Measurements from ENCODE around the gene LCP2. TPM values are rescaled to one million over a fixed set of nuclear protein-coding genes. Genes with fewer than 3 reads are reported as not detected.
"Not testable (repeated sequence)": the region's sequence is repeated elsewhere in the genome, so short reads cannot be mapped to it uniquely, and the experiment has no call there.

Gene LCP2
- polyA plus RNA-seq, 4 donors: 3.1 to 5.8 (median 3.4) TPM

DNA sequence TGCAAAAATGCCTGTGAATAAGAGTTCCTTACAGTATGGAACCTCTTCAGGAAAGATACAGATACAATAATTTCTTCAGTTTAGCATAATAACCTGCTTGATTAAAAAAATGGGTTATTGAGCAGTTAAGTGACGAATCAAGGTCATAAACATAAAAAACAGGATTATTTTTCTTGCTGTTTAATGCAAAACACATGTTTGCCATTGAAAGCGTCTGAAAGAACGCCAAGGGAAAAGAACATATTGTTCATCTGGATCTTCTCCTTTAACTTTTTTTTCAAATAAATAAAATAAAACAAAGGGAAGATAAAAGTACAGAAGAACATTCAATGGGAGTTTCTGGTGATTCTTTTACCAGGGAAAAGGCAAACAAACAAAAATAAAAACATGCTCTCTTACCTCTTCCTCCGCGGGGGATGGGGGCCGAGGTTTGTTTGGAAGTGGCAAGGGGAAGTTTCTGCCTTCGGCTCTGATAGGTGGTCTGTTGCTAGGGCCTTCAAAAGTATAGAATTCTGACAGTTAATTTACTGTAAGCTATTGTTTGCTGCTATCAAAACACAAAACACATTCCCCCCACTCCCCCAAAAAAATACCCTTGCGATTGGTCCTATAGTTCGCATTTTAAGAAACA is 44.7 kb downstream of the LCP2 start:
- no peak for DNase-seq (ENCODE audit: low read depth in 4 of 4, low spot score in 3 of 4)

DNA sequence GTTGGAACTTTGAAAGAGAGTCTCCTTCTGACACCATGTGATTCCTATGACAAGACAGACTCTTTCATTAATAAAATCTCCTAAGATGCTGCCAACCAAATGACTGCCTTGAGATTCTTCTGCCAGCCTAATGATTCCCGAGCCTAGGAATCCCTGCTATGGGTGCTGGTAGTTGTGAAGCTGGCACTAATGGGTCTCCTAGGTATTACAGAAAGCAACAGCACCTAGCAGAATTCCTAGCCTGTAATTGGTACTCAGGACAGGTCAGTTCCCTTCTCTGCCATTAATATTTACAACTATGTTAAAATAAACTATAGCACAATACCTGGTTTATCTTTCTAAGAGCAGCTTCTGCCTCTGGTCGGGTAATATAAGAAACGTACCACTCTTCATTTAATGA is 45.5 kb downstream of the LCP2 start:
- DNase-seq (ENCODE audit: low read depth in 4 of 4, low spot score in 3 of 4): no peak

DNA sequence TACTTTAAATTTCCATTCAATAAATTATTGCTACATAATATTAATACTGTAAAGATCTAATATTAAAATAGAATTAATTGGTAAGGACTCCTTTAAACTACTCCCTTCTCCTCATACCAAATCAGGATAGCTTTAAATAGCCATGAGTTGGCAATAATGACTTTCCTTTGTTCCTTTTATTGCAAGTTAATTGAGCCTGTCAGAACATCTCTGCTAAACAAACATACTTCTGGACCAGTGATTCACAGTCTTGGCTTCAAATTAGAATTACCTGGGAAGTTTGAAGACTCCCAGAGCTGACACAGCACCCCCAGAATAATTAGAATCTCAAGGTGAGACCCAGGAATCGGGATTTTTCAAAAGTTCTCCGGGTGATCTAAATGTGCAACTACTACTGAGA is 46.1 kb downstream of the LCP2 start:
- DNase-seq (ENCODE audit: low read depth in 4 of 4, low spot score in 3 of 4): no peak

DNA sequence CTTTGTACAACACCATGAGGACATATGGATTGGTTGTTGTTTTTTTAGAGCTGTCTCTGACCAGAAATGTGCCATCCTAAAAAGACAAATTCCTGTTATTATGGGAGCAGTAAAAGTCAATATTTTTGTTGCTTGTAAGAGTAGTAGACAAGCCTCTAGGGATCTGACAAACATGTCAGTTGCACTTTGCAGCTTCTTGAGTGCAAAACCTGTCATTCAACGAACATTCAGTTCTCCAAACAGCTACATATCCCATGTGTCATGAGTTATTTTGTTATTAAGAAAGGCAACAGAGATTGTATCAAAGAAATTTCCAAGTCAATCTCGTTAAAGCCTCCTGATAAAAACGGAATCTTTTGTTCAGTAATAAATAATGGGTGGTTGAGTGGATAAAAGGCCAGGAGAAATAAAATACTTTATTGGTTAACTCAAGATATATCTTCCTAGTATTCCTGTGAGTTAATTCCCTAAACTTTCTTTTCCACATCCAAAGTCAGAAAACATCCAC is 46.7 kb downstream of the LCP2 start:
- DNase-seq (ENCODE audit: low read depth in 4 of 4, low spot score in 3 of 4): no peak

DNA sequence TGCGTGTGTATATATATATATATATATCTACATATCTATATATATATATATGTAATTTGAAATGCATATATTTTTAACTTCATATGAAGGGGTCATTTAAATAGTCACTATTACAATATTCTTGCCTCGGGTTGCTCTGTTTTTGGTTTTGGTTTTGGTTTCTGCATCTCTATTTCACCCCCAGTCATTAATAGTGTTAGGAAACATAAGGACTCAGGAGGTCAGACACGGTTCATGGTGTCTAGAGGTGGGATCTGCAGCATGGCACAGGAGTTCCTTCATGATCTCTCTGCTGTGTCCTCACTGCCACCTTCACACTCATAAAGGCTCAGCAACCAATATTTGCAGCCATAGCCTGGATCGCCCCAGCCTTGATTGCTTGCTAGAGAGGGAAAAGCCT is 48.2 kb downstream of the LCP2 start:
- no peak for DNase-seq (ENCODE audit: low read depth in 4 of 4, low spot score in 3 of 4)

DNA sequence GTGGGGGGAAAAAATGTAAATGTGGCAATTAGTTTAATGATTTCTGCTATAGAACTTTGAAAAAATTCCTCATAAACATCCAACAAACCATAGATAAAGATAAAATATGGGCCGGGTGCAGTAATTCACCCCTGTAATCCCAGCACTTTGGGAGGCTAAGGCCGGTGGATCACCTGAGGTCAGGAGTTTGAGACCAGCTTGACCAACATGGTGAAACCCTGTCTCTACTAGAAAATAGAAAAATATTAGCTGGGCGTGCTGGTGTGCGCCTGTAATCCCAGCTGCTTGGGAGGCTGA is 48.7 kb downstream of the LCP2 start:
- DNase-seq (ENCODE audit: low read depth in 4 of 4, low spot score in 3 of 4): not testable (repeated sequence)

DNA sequence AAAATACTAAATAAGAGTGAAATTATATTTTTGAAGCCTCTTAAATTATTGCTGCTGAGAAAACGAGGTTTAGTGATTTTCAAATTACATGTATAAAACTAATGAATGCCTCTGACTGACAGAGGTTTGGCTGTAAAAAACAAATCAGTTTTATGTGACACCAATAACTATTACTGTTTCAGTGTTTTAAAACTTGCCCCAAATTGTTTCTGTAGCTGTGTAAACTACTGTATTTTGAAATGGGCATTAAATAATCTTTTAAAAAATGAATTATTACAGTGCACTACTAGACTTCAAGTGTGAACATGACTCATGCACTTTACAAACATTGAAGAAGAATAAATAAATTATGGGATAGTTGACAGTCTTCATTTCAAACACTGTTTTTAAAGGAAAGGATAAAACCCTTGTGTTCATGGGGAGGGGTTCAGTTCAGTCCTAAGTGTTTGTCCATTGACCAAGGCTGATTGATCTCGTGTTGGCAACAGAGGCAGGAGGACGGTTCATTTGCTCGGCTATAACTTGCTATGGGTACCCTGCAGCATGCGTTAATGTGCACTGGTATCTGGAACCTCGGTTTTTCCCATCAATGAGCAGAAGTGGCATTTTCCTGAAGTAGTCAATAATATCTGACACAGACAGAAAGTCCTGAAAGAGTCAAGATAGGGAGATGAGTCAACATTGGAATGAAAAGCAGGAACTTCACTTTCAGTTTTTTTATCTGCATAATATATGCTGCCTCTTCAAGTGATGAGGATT is 49.2 kb downstream of the LCP2 start:
- no peak for DNase-seq (ENCODE audit: low read depth in 4 of 4, low spot score in 3 of 4)

DNA sequence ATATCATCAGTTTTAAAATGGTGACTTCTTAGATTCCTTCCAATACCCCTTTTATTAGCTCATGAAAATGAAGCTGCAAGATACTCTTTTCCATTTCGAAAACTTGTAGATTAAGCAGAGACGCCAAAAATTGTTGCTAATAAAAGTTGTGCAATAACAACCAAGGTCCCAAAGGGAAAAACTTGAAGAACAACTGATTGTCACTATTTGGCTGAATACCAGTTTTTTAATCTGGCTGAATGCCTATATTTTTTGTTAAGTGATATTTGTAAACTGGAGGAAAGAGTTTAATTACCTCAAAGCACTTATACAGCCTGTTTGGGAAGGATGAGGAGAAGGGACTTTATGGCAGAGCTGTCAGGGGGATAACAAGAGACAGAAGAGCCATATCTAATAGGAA is 50.2 kb downstream of the LCP2 start:
- no peak for DNase-seq (ENCODE audit: low read depth in 4 of 4, low spot score in 3 of 4)

DNA sequence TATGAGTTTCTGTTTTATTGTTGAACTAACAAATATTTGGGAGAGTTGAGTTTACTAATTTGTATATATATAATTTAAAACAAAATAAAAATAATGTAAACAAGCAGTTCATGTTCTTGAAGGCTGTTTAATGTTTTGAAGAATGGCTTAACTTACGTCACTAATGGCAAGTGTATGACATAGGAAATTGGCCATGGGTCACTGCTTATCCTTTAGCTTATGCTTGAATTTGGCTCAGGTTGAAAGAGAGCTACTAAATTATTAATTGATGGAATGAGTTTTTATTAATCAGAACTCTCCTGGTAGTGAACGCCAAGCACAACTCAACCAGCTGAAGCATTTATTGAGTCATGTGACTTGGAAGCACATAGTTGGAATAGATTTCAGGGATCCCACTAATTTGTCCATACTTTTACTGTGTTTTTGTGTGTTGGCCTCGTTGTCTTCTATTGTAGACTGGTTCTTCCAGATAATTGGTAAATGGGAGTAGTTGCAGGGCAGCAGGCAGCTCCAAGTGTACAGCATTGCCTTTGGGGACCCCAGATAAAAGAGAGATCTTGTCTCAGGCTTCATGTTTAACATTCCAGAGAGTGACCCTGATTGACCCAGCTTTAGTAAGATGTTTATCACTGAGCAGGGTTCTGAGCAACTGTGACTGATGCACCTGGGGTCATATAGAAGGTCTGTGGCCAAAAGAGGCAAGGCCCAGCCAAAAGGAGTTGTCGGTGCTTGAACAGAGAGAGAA is 51.3 kb downstream of the LCP2 start:
- DNase-seq (ENCODE audit: low read depth in 4 of 4, low spot score in 3 of 4): no peak

DNA sequence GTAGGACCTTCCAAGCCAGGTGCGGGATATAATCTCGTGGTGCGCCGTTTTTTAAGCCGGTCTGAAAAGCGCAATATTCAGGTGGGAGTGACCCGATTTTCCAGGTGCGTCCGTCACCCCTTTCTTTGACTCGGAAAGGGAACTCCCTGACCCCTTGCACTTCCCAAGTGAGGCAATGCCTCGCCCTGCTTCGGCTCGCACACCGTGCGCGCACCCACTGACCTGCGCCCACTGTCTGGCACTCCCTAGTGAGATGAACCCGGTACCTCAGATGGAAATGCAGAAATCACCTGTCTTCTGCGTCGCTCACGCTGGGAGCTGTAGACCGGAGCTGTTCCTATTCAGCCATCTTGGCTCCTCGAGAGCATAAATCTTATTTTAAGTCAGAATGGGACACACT is 52.1 kb downstream of the LCP2 start:
- DNase-seq (ENCODE audit: low read depth in 4 of 4, low spot score in 3 of 4): not testable (repeated sequence)

DNA sequence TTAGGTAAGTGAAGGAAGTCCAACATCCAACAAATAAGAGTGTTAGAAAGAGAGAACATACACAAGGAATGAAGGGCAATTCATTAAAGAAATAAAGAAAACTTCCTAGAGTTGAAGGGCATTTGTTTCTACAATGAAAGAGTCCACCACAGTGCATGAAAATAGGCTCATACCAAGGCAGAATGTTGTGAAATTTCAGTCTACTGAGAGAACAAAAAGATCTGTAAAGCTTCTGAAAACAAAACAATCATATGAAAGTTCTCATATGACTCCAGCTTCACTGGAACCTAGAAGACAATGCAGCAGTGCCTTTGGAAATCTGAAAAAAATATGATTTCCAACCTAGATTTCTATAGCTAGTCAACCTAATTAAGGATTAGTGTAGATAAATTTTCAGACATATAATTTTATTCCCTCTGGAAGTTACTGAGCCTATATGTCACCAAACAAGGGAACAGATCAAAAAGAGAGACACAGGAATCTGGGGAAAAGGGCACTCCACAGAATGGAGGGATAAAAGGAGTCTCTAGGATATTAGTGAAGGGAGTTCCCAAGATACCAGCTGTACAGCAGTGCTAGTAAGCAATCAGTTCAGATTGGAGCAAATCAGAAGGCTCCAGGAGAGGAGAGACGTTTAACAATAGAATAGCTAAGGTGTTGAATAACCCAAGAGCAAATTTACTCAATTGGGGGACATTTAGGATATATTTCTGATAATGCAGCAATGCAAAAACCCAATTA is 59.0 kb downstream of the LCP2 start:
- no peak for DNase-seq (ENCODE audit: low read depth in 4 of 4, low spot score in 3 of 4)

DNA sequence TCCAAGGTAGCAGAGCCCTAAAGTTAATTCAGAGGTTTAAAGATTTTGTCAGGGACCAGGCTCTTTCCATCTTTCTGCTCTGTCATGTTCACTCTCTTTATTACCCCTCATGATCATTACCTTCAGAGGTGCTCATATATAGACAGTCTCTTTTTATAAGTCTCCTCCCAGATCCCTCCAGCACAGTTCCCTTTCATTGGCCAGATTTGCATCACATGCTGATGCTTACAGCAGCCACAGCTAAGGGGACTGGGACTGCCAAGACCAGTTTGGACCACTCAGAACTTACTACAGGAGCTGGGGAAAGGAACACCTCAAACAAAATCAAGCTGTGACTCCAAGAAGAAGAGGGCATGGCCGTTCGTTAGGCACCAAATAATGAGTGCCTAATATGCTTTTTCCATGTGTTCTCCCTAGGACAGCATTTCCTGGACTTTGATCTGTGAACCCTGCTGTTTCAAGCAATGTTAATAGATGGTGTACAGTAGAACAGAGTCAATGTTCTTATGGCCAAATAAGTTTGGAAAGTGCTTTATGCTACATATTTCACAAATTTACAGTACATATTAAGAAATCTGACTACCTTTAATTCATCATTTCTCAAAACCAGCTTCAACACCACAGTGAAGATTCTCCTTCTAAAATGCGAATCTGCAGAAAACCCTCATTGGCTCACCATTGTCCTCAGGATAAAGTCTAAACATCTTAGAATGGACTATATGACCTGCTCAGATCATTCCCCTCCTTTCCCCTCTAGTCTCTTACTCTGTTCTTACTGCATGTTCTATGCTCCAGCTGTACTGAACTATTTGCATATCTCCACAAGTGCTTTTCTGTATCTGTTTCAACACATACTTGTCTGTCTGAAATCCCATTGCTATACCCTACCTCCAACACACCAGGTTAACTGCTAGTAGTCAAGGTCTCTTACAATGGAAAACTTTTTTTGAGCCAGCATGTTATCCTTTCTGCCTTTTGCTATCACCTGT is 61.4 kb downstream of the LCP2 start:
- DNase-seq (ENCODE audit: low read depth in 4 of 4, low spot score in 3 of 4): no peak

DNA sequence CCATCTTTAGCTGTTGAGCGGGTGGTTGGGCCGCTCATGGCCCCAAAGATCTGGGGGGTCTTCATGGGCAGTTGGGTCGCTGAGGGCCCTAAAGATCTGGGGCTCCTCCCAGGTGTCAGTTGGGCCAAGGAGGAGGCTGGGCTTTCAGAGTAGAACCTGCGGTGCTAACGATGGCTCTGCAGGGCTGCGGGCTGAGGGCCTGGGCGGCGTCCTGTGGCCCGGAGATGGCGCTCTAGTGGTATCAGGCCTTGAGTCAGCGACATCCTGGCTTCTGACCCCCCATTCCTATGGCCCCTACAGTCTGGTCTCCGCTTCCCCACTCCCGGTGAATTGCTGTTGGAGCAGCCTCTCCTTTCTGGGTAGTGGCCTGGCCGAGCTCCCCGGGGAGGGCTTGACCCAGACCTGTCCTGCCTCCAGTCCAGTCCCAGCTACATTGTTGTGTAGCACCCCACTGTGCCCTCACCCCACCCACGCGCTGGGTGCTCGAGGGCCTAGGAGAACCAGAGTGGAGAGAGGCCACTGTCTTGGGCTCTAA is 64.2 kb downstream of the LCP2 start:
- no peak for DNase-seq (ENCODE audit: low read depth in 4 of 4, low spot score in 3 of 4)

DNA sequence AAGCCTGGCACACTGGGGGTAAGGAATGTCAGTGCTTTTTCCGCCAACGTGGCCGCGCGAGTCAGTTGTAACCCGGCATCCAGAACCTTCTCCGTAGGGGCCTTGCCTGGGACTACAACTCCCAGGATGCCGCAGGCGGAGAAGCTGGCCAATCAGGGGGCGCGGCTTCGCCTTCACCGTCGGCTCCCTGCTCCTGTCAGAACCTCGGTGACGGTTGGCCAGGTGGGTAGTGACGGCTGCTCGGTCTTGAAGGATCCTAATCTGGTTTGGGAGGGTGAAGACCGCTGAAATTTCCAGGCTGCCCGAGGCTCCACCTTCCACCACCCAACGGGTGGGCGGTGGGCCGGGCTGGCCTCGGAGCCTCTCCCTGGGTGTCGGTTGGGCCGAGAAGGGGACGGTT is 64.8 kb downstream of the LCP2 start, which contains the start of gene C5orf58:
C5orf58 (plus strand) TSS at position 200 of the 400 bp plus-strand sequence. CDS start 1,992 bp downstream, outside the sequence.
- DNase-seq (ENCODE audit: low read depth in 4 of 4, low spot score in 3 of 4): no peak

DNA sequence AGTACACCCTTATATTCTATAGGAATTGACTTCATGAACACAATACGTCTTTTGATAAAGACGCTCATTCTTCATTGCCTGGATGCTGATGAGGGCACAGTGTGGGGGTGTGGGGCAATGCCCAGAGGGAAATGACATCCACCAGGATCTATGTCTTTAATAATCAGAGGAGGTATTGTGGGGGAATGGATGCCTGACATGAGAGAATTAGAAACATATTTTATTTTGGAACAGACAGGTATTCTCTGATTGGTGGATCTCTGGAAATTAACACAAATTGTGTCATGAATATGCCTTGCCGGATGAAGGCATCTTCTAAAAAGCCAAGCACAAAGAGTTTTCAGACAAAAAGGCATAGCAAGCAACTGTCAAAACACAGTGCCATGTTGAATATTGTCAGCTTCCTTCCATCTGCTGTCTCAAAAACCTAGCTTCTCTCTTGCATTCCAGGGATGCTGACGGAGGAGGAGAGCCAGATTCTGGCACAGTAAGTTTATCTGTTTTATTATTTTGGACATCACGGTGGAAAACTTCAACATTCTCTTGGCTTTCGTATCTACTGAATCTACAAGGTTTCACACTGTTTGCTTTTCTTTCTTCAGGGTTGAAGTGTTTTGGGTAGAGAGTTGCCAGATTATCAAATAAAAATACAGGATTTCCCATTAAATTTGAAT is 68.7 kb downstream of the LCP2 start:
- no peak for DNase-seq (ENCODE audit: low read depth in 4 of 4, low spot score in 3 of 4)

DNA sequence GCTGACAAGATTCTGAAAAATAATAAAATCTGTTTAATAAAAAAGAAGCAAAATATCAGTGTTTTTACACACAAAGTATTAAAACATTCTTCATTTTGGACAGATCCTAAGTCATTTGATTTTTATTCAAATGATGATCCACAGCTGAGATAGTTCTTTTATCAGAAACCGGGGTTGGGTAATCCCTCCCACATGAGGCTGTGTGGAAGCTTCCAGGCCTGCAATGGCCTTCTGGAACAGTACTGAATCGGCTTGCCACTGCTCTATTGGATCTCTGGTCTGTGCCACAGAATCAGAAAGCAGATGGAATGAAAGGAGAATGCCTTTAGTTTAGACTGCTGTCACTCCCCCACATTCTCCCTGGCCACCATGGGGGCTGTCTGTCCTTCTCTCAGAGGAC is 70.9 kb downstream of the LCP2 start:
- no peak for DNase-seq (ENCODE audit: low read depth in 4 of 4, low spot score in 3 of 4)

DNA sequence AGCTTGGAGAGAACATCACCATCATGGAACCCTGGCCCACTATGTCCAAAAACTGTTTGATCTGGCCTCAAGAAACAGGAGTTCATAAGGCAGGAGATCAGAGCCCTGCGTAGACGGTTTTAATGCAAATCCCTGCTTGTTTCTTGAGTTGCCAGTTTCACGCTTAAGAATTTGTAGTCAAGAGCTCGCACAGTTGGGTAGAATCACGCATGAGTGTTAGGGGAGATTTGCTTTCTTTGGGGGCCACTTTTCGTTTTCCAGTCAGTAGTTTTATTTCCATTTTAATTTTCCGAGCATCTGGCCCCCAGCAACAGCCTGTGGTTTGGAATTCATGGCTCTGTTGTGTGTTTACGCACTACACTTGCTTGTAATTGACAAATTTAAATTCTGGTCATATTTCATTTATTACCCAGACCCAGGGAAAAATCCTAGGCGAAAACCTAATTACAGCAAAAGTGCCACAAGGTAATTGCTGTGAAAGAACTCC is 71.4 kb downstream of the LCP2 start:
- no peak for DNase-seq (ENCODE audit: low read depth in 4 of 4, low spot score in 3 of 4)

DNA sequence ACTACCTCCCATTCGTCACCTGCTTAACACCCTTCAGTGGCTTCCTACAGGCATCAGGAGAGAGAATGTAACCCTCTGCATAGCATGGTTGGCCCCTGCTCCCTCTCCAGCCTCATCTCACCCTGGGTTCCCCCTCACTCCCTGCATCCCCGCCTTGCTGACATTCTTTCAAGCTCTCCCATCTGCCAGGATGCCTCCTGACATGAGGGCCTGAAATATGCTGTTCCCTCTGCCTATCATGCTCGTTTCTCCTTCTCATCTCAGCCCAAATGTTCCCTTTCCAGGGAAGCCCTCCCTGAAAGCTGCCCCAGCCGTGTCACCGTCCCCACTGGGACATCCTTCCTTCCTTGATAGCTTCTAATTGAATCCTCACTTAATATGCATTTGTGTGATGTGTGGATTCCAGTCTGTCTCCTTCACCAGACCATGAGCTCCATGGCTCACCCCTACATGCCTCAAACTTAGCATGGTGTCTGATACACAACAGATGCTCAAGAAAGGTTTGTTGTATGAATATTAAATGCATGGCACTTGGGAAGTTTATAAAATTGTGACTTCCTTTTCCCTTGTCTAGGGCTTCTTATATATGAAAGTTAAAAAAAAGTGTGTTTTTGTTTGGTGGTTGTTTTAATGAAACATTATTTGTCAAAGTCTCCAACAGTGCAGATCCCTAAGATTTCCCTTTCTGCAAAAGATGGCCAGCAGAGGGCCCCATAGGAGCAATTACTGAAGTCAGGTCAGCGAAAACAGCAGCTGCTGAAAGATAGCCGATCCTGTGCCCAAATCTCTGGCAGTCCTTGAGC is 72.0 kb downstream of the LCP2 start:
- peak; percentile 60 to 69 (median 66) for DNase-seq (ENCODE audit: low read depth in 4 of 4, low spot score in 3 of 4)
